ENCODE data around the gene CHCHD3. TPM values are rescaled to one million over a fixed set of nuclear protein-coding genes. Genes with fewer than 3 reads are reported as not detected.
"Not testable (repeated sequence)": the region's sequence is repeated elsewhere in the genome, so short reads cannot be mapped to it uniquely, and the experiment has no call there.

The CHCHD3 gene
- total RNA-seq, 1 experiment from 2014 or later = 149 TPM

- H4K20me1 ChIP-seq (ENCODE audit: low read length) = peaks cover 12% of the 10 kb centered on the region; the same call in 1 of the 2 replicates
- no peaks in the 10 kb centered on the region for H3F3A ChIP-seq (ENCODE audit: low read length, unreplicated experiment)
- intact Hi-C loops (cut with micrococcal nuclease) = no loop called here
- POLR2A ChIA-PET (ENCODE audit: unreplicated experiment) = no interaction called here
- no TSS peak for BruUV-seq (replicated peaks)
- ATAC-seq = no peak
- peaks cover 14% of the 10 kb centered on the region; the same call in 1 of the 2 replicates for H3K36me3 ChIP-seq (ENCODE audit: low read depth, low read length)
- H3K9ac ChIP-seq (ENCODE audit: low read length) = no peak overlapping the region
- no peak overlapping the region for H2AFZ ChIP-seq (ENCODE audit: low read length)
- H3K79me2 ChIP-seq (ENCODE audit: low read length) = peaks cover 2% of the 10 kb centered on the region; the same call in 1 of the 2 replicates
- CTCF ChIA-PET = no interaction called here
- no peak overlapping the region for H3K4me2 ChIP-seq (ENCODE audit: low read length)
- H3K9me3 ChIP-seq (ENCODE audit: low read length) = no peaks in the 10 kb centered on the region
- no peaks in the 10 kb centered on the region for H3K27me3 ChIP-seq (ENCODE audit: low read length)
- no peaks in the 10 kb centered on the region for H3K9me2 ChIP-seq (replicated peaks; ENCODE audit: low read length)
- DNase-seq = no peak
- TF ChIP-seq CTCF (conservative IDR thresholded peaks at IDR 0.05; ENCODE audit: low read depth, low read length) (no peak), EZH2 (IDR thresholded peaks at IDR 0.05; ENCODE audit: low read length, unreplicated experiment) (no peak), EZH2phosphoT487 (IDR thresholded peaks at IDR 0.05; ENCODE audit: borderline replicate concordance, low read length) (no peak)
- peaks cover 19% of the 10 kb centered on the region; the same call in 1 of the 2 replicates for H3K4me1 ChIP-seq (ENCODE audit: insufficient read depth, low read length)
- no peak overlapping the region for H3K4me3 ChIP-seq (ENCODE audit: low read length)
- H3K27ac ChIP-seq (ENCODE audit: low read length) = no peak overlapping the region
Measured at GRCh38 chr7:132970257-132970656, 111.6 kb downstream of the CHCHD3 start.

DNA sequence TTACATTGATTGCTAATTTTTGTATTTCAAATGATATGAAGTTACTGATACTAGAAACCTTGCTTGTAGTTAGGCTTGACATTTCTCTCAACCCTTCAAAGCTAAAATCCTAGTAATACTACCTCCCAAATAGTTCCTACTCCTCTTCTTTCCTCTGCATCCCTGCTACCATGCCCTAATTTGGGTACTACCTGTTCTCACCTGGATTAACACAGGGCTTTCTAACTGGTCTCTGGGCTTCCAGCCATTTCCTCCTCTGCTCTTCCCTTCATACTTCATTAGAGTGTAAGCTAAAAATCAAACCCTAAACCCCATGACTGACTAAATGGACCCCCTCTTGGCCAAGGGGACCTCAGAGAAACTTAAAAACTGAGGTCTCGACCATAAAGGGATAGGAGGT, 112.4 kb downstream of the CHCHD3 start:
- H3K36me3 ChIP-seq (ENCODE audit: low read depth, low read length) = peaks cover 14% of the 10 kb centered on the region; the same call in 1 of the 2 replicates
- no peak for DNase-seq
- H3K9ac ChIP-seq (ENCODE audit: low read length) = no peak overlapping the region
- TF ChIP-seq EZH2 (IDR thresholded peaks at IDR 0.05; ENCODE audit: low read length, unreplicated experiment) = no peak
- TF ChIP-seq CTCF (conservative IDR thresholded peaks at IDR 0.05; ENCODE audit: low read depth, low read length) = no peak
- TF ChIP-seq EZH2phosphoT487 (IDR thresholded peaks at IDR 0.05; ENCODE audit: borderline replicate concordance, low read length) = no peak
- no peaks in the 10 kb centered on the region for H3F3A ChIP-seq (ENCODE audit: low read length, unreplicated experiment)
- H3K27me3 ChIP-seq (ENCODE audit: low read length) = no peaks in the 10 kb centered on the region
- CTCF ChIA-PET = no interaction called here
- no peaks in the 10 kb centered on the region for H3K9me3 ChIP-seq (ENCODE audit: low read length)
- POLR2A ChIA-PET (ENCODE audit: unreplicated experiment) = no interaction called here
- intact Hi-C loops (cut with micrococcal nuclease) = no loop called here
- H4K20me1 ChIP-seq (ENCODE audit: low read length) = peaks cover 12% of the 10 kb centered on the region; the same call in 1 of the 2 replicates
- H3K4me2 ChIP-seq (ENCODE audit: low read length) = no peak overlapping the region
- no peak overlapping the region for H2AFZ ChIP-seq (ENCODE audit: low read length)
- H3K27ac ChIP-seq (ENCODE audit: low read length) = no peak overlapping the region
- H3K79me2 ChIP-seq (ENCODE audit: low read length) = peaks cover 6% of the 10 kb centered on the region
- no peak overlapping the region for H3K4me3 ChIP-seq (ENCODE audit: low read length)
- BruUV-seq (replicated peaks) = no TSS peak
- peaks cover 19% of the 10 kb centered on the region; the same call in 1 of the 2 replicates for H3K4me1 ChIP-seq (ENCODE audit: insufficient read depth, low read length)
- ATAC-seq = no peak
- no peaks in the 10 kb centered on the region for H3K9me2 ChIP-seq (replicated peaks; ENCODE audit: low read length)

DNA sequence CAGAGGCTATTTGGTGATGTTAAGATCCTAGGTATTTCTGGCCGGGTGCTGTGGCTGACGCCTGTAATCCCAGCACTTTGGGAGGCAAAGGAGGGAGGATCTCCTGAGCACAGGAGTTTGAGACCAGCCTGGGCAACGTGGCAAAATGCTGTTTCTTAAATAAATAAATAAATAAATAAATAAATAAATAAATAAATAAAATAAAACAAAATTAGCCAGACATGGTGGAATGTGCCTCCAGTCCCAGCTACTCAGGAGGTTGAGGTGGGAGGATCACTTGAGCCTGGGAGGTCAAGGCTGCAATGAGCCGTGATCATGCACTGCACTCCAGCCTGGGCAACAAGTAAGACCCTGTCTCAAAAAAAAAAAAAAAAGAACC, 114.4 kb downstream of the CHCHD3 start:
- H4K20me1 ChIP-seq (ENCODE audit: low read length); CTCF ChIA-PET; DNase-seq; H3K79me2 ChIP-seq (ENCODE audit: low read length); H3K9ac ChIP-seq (ENCODE audit: low read length); H3K4me3 ChIP-seq (ENCODE audit: low read length); H2AFZ ChIP-seq (ENCODE audit: low read length); BruUV-seq (replicated peaks); H3F3A ChIP-seq (ENCODE audit: low read length, unreplicated experiment); H3K4me2 ChIP-seq (ENCODE audit: low read length); H3K9me3 ChIP-seq (ENCODE audit: low read length); H3K27ac ChIP-seq (ENCODE audit: low read length); ATAC-seq; H3K27me3 ChIP-seq (ENCODE audit: low read length); H3K36me3 ChIP-seq (ENCODE audit: low read depth, low read length); intact Hi-C loops (cut with micrococcal nuclease); POLR2A ChIA-PET (ENCODE audit: unreplicated experiment); H3K9me2 ChIP-seq (replicated peaks; ENCODE audit: low read length): not testable (repeated sequence)
- peaks cover 19% of the 10 kb centered on the region; the same call in 1 of the 2 replicates for H3K4me1 ChIP-seq (ENCODE audit: insufficient read depth, low read length)
